ENCODE data around the gene HNRNPDL. TPM values are rescaled to one million over a fixed set of nuclear protein-coding genes. Genes with fewer than 3 reads are reported as not detected.

HNRNPDL gene
- total RNA-seq, 1 donor from 2014 or later: 248 TPM

GRCh38 chr4:82432596-82432995 is 2.3 kb upstream of the HNRNPDL start:
- no peak for DNase-seq (ENCODE audit: low read depth)
- no peak overlapping the region for H3K4me3 ChIP-seq (ENCODE audit: low read depth, low read length)
- TF ChIP-seq, protein P1, sequence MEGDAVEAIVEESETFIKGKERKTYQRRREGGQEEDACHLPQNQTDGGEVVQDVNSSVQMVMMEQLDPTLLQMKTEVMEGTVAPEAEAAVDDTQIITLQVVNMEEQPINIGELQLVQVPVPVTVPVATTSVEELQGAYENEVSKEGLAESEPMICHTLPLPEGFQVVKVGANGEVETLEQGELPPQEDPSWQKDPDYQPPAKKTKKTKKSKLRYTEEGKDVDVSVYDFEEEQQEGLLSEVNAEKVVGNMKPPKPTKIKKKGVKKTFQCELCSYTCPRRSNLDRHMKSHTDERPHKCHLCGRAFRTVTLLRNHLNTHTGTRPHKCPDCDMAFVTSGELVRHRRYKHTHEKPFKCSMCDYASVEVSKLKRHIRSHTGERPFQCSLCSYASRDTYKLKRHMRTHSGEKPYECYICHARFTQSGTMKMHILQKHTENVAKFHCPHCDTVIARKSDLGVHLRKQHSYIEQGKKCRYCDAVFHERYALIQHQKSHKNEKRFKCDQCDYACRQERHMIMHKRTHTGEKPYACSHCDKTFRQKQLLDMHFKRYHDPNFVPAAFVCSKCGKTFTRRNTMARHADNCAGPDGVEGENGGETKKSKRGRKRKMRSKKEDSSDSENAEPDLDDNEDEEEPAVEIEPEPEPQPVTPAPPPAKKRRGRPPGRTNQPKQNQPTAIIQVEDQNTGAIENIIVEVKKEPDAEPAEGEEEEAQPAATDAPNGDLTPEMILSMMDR (conservative IDR thresholded peaks at IDR 0.05; ENCODE audit: low read depth, low read length): no peak

- DNase-seq (ENCODE audit: low read depth): no peak
- TF ChIP-seq, protein P1 (conservative IDR thresholded peaks at IDR 0.05; ENCODE audit: low read depth, low read length): no peak
- peak overlapping the region; percentile 81 for H3K4me3 ChIP-seq (ENCODE audit: low read depth, low read length)
These were observed 1.6 kb upstream of the HNRNPDL start for GRCh38 chr4:82431831-82432230.

DNA sequence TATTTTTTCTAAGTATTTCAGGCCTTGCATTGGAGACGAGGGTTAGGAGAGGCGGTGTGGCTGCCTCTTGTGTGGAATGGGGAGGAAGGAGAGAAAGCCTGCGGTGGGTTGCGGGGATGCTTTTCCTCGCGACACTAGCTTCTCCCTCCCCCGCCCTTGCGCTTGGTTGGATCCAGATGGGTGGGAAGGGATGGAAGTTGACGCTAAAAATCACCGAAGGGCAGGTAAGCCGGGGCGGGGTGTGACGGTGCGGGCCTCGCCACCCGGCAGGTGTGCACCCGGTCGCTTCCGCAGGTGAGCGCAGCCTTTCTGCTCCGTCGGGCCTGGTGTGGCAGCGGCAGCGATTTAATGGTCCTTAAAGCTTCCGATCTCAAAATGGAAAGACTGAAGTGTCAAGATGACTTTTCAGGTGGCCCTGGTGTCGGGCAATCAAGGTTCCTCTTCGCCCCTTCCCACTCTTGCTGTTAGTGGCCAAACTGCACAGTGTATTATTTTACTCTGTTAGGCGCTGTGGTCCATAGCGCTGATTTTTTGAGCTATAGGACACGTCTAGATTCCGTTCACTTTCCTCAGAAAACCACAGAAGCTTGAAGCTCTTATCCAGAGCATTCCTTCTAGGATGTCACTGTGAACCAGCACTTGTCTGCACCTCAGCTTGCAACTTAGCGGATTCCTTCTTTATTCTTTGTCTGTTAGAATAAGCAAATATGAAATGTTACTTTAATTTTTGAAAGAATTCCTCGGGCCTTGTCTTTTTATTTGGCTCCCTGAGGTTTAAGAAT is 893 bp upstream of the HNRNPDL start:
- peak overlapping the region; percentile 81 for H3K4me3 ChIP-seq (ENCODE audit: low read depth, low read length)
- no peak for DNase-seq (ENCODE audit: low read depth)
- TF ChIP-seq, protein P1 (conservative IDR thresholded peaks at IDR 0.05; ENCODE audit: low read depth, low read length): no peak

GRCh38 chr4:82429728-82430192 is 502 bp downstream of the HNRNPDL start:
- TF ChIP-seq, protein P1 (conservative IDR thresholded peaks at IDR 0.05; ENCODE audit: low read depth, low read length): no peak
- DNase-seq (ENCODE audit: low read depth): no peak
- peak overlapping the region; percentile 81 for H3K4me3 ChIP-seq (ENCODE audit: low read depth, low read length)

GRCh38 chr4:82428969-82429727 is 1.1 kb downstream of the HNRNPDL start:
- H3K4me3 ChIP-seq (ENCODE audit: low read depth, low read length): peak overlapping the region; percentile 81
- DNase-seq (ENCODE audit: low read depth): no peak
- TF ChIP-seq, protein P1 (conservative IDR thresholded peaks at IDR 0.05; ENCODE audit: low read depth, low read length): peak; percentile 81

GRCh38 chr4:82428526-82428968 is 1.7 kb downstream of the HNRNPDL start:
- peak overlapping the region; percentile 81 for H3K4me3 ChIP-seq (ENCODE audit: low read depth, low read length)
- no peak for DNase-seq (ENCODE audit: low read depth)
- TF ChIP-seq, protein P1 (conservative IDR thresholded peaks at IDR 0.05; ENCODE audit: low read depth, low read length): no peak
